GM12892 (cell line): ENCODE results near the gene ABHD12B.

Experiments
- POLR2A ChIP-seq: IDR thresholded peaks from 2 replicates; pipeline ENCODE4 v1.6.1; 2011; ENCODE audit warnings: low read depth, low read length, control low read depth
- POLR2AphosphoS5 ChIP-seq: IDR thresholded peaks from 2 replicates; pipeline ENCODE4 v1.6.1; 2011; ENCODE audit warnings: low read depth, low read length, control low read depth
- TAF1 ChIP-seq: IDR thresholded peaks from 2 replicates; pipeline ENCODE4 v1.6.1; 2011; ENCODE audit warnings: low read depth, mild to moderate bottlenecking, control low read depth, low read length, borderline replicate concordance

DNA sequence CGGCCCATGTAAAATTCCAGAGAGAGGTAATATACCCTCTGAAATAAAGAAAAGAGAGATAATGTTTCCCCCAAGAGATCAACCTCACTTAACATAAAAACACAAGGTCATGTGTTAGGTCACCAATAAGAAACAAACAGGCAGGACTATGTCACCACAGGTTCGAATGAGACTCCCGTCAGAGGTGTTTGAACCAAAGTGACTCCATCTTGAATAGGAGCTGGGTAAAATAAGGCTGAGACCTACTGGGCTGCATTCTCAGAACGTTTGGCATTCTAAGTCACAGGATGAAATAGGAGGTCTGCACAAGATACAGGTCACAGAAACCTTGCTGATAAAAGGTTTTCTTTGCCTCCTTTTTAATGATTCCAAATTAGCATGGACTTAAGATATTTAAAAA lies 65.9 kb downstream of the ABHD12B start:
- TF ChIP-seq POLR2AphosphoS5 (no peak), POLR2A (no peak), TAF1 (no peak)
